ENCODE results near the gene POLR2H. TPM values are rescaled to one million over a fixed set of nuclear protein-coding genes. Genes with fewer than 3 reads are reported as not detected.

Gene POLR2H
- total and polyA plus RNA-seq, 2 of the 4 experiments (the other 2 are of a cell fraction) = 47.7 to 130 TPM

- TF ChIP-seq BHLHE40 (IDR thresholded peaks at IDR 0.05; ENCODE audit: low read depth, low read length) = 0 out of 2 replicates have a peak, but pooled peaks have one; percentile 3
- TF ChIP-seq RCOR1 (IDR thresholded peaks at IDR 0.05; ENCODE audit: insufficient replicate concordance, low read length) = no peak
Measured at GRCh38 chr3:184361532-184361931, at the start of gene POLR2H, which contains the start of gene CLCN2 (continued).

GRCh38 chr3:184314363-184314699 is 47.2 kb upstream of the POLR2H start, which contains the start of gene EIF4G1:
TSS of gene EIF4G1 (plus strand) at chr3:184314606. CDS start at chr3:184315797, 1,191 bp downstream.
- BruUV-seq (replicated peaks) = no TSS peak
- DNase-seq (peak; percentile 94), ATAC-seq (ENCODE audit: low read depth) (peak; percentile 80)
- ChIA-PET CTCF (no interaction called here), POLR2A (ENCODE audit: unreplicated experiment) (no interaction called here)
- Histone ChIP-seq H2BK120ac (ENCODE audit: low read depth, low read length) (peak within 1 kb of the TSS; percentile 83), H3K4me1 (ENCODE audit: control insufficient read depth, insufficient read depth, low read length) (peaks cover 16% of the 10 kb centered on the region), H3K9ac (ENCODE audit: low read depth, low read length) (peak within 1 kb of the TSS; percentile 98), H3K18ac (ENCODE audit: low read depth, low read length) (peak within 1 kb of the TSS; percentile 87), H3K27me3 (ENCODE audit: control insufficient read depth, insufficient read depth, low read length) (no peaks in the 10 kb centered on the region), H3K4ac (ENCODE audit: low read depth, low read length) (peak within 1 kb of the TSS; percentile 97), H3K9me3 (ENCODE audit: control insufficient read depth, insufficient read depth, low read length) (no peaks in the 10 kb centered on the region), H3K27ac (ENCODE audit: insufficient read depth, low read length) (peak within 1 kb of the TSS; percentile 99), H3K14ac (replicated peaks; ENCODE audit: low read depth, low read length) (peak within 1 kb of the TSS; percentile 95), H3K4me3 (ENCODE audit: insufficient read depth, low read depth, low read length) (peak within 1 kb of the TSS; percentile 91), H2BK5ac (ENCODE audit: low read depth, low read length, poor library complexity, severe bottlenecking) (peak within 1 kb of the TSS; percentile 99), H2BK15ac (ENCODE audit: low read depth, low read length) (peak within 1 kb of the TSS; percentile 70; the same call in 1 of the 3 replicates), H3K4me2 (ENCODE audit: low read depth, low read length) (peak within 1 kb of the TSS; percentile 97), H4K5ac (ENCODE audit: low read depth, low read length) (peak within 1 kb of the TSS; percentile 93), H3K9me1 (ENCODE audit: insufficient read depth, low read length) (peaks cover 15% of the 10 kb centered on the region), H2AFZ (replicated peaks; ENCODE audit: low read length, poor library complexity) (peak within 1 kb of the TSS; percentile 85), H2AK5ac (ENCODE audit: low read depth, low read length) (peak within 1 kb of the TSS; percentile 63), H4K8ac (ENCODE audit: low read depth in 2 of 2, low read length in 2 of 2) (peak within 1 kb of the TSS; percentile 88 to 90), H4K20me1 (ENCODE audit: insufficient read depth, low read length) (peaks cover 44% of the 10 kb centered on the region), H2AK9ac (replicated peaks; ENCODE audit: low read depth, low read length, poor library complexity) (peak within 1 kb of the TSS; percentile 100), H4K91ac (ENCODE audit: insufficient read depth, low read depth, low read length) (peak within 1 kb of the TSS; percentile 97), H3K36me3 (ENCODE audit: control insufficient read depth, insufficient read depth, low read length) (peaks cover 23% of the 10 kb centered on the region), H3K23ac (ENCODE audit: low read depth, low read length) (peak within 1 kb of the TSS; percentile 95), H3K79me1 (ENCODE audit: low read depth in 1 of 2, low read length in 2 of 2) (peaks cover 0 to 24% of the 10 kb centered on the region in 2 experiments; a peak in 2 of 4 replicates), H3K56ac (ENCODE audit: extremely low read depth, insufficient read depth, low read length) (peak within 1 kb of the TSS; percentile 85), H2BK20ac (ENCODE audit: low read depth, low read length) (no peak within 1 kb of the TSS)
- 0% methylated on average over 4 of the region's 40 CpGs; no CpG with 5 or more reads in 1 of the 2 experiments for whole genome bisulfite sequencing, 2 experiments (ENCODE audit: extremely low coverage in 2 of 2, insufficient read length in 1 of 2)
- TF ChIP-seq BHLHE40 (IDR thresholded peaks at IDR 0.05; ENCODE audit: low read depth, low read length) (peak; percentile 69), RAD21 (IDR thresholded peaks at IDR 0.05; ENCODE audit: low read length) (no peak), ELK1 (IDR thresholded peaks at IDR 0.05; ENCODE audit: borderline replicate concordance, low read depth, low read length) (no peak), POLR2A (IDR thresholded peaks at IDR 0.05; ENCODE audit: low read depth, low read length) (peak; percentile 89), MAZ (IDR thresholded peaks at IDR 0.05; ENCODE audit: borderline replicate concordance, low read depth, low read length) (peak; percentile 73; the same call in 1 of the 2 replicates), SMC3 (IDR thresholded peaks at IDR 0.05; ENCODE audit: low read depth, low read length) (no peak), MXI1 (IDR thresholded peaks at IDR 0.05; ENCODE audit: borderline replicate concordance, low read depth, low read length) (peak; percentile 69; the same call in 1 of the 2 replicates), FOS (IDR thresholded peaks at IDR 0.05; ENCODE audit: low read depth, low read length) (peak; percentile 37; the same call in 1 of the 2 replicates), NFE2L2 (IDR thresholded peaks at IDR 0.05; ENCODE audit: low read depth, low read length) (no peak)
- TF ChIP-seq, protein P1, sequence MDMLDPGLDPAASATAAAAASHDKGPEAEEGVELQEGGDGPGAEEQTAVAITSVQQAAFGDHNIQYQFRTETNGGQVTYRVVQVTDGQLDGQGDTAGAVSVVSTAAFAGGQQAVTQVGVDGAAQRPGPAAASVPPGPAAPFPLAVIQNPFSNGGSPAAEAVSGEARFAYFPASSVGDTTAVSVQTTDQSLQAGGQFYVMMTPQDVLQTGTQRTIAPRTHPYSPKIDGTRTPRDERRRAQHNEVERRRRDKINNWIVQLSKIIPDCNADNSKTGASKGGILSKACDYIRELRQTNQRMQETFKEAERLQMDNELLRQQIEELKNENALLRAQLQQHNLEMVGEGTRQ (IDR thresholded peaks at IDR 0.05; ENCODE audit: low read depth, low read length) = peak; percentile 100
- intact Hi-C loops (cut with micrococcal nuclease) = loop anchor here (1.0 to 2.0 kb wide), 2 partner anchors 15 to 48 kb away; partner anchors contain the start of gene PSMD2
- in situ Hi-C loops (cut with MboI; ENCODE audit: low sequenced_read_pairs) = no loop called here
- dilution Hi-C loops (cut with HindIII; ENCODE audit: low sequenced_read_pairs, unreplicated experiment) = no loop called here

Data from IMR-90 (cell line).